ENCODE measurements around the gene PLXNB2. TPM values are rescaled to one million over a fixed set of nuclear protein-coding genes. Genes with fewer than 3 reads are reported as not detected.

Gene PLXNB2
- total RNA-seq, 3 donors from 2014 or later: 232 to 318 (median 250) TPM

- DNase-seq: no peak
- H3K4me1 ChIP-seq (ENCODE audit: low read depth): no peaks in the 10 kb centered on the region
- no peak for ATAC-seq
- H3K9me3 ChIP-seq: no peaks in the 10 kb centered on the region
- no peak for TF ChIP-seq CTCF (IDR thresholded peaks at IDR 0.05)
- intact Hi-C loops (cut with DNase I, micrococcal nuclease): no loop called here
- H3K4me3 ChIP-seq: no peak overlapping the region
- no peaks in the 10 kb centered on the region for H3K36me3 ChIP-seq (ENCODE audit: low read depth)
Observed at GRCh38 chr22:50226875-50227165, 80.6 kb downstream of the PLXNB2 start.

GRCh38 chr22:50226063-50226874, 81.2 kb downstream of the PLXNB2 start:
- no peak for TF ChIP-seq CTCF (IDR thresholded peaks at IDR 0.05)
- H3K4me1 ChIP-seq (ENCODE audit: low read depth): no peaks in the 10 kb centered on the region
- no peak for ATAC-seq
- no peak for DNase-seq
- no peak overlapping the region for H3K4me3 ChIP-seq
- H3K9me3 ChIP-seq: no peaks in the 10 kb centered on the region
- intact Hi-C loops (cut with DNase I, micrococcal nuclease): no loop called here
- no peaks in the 10 kb centered on the region for H3K36me3 ChIP-seq (ENCODE audit: low read depth)

GRCh38 chr22:50225200-50225969, 82.1 kb downstream of the PLXNB2 start:
- DNase-seq (no peak), ATAC-seq (peak; percentile 13)
- Histone ChIP-seq H3K4me1 (ENCODE audit: low read depth) (no peaks in the 10 kb centered on the region), H3K4me3 (no peak overlapping the region), H3K36me3 (ENCODE audit: low read depth) (no peaks in the 10 kb centered on the region), H3K9me3 (no peaks in the 10 kb centered on the region)
- TF ChIP-seq CTCF (IDR thresholded peaks at IDR 0.05): no peak
- intact Hi-C loops (cut with DNase I, micrococcal nuclease): no loop called here

Other genes starting within 250 kb of the PLXNB2 start
- gene TTLL8, start 249.3 kb downstream of the PLXNB2 start, total RNA-seq: not detected
- gene MLC1, start 222.2 kb downstream of the PLXNB2 start, total RNA-seq: under 1 TPM in 1 of 3 donors, not detected in 2; 0.16 TPM
- gene MOV10L1, start 217.6 kb downstream of the PLXNB2 start, total RNA-seq: 1 to 10 TPM in 1 of 3 donors, under 1 TPM in 2; 0.29 to 1.0 (median 0.49) TPM
- gene PANX2, start 136.9 kb downstream of the PLXNB2 start, total RNA-seq: under 1 TPM in 1 of 3 donors, not detected in 2; 0.44 TPM
- 10 to 100 TPM; 36.8 to 52.6 (median 42.7) TPM for gene TRABD, start 121.7 kb downstream of the PLXNB2 start, total RNA-seq
- 10 to 100 TPM; 21.5 to 23.8 (median 23.1) TPM for gene SELENOO, start 106.6 kb downstream of the PLXNB2 start, total RNA-seq
- 10 to 100 TPM; 34.5 to 41.6 (median 40.5) TPM for gene TUBGCP6, start 62.6 kb downstream of the PLXNB2 start, total RNA-seq
- 10 to 100 TPM; 39.5 to 66.3 (median 47.8) TPM for gene HDAC10, start 56.4 kb downstream of the PLXNB2 start, total RNA-seq
- 1 to 10 TPM; 2.3 to 6.5 (median 5.2) TPM for gene MAPK12, start 46.0 kb downstream of the PLXNB2 start, total RNA-seq
- gene MAPK11, start 37.3 kb downstream of the PLXNB2 start, total RNA-seq: 1 to 10 TPM; 1.8 to 4.3 (median 3.2) TPM
- gene DENND6B, start 19.4 kb upstream of the PLXNB2 start, total RNA-seq: 1 to 10 TPM; 2.8 to 6.3 (median 5.2) TPM
- 10 to 100 TPM; 54.3 to 61.7 (median 58.8) TPM for gene PPP6R2, start 35.7 kb upstream of the PLXNB2 start, total RNA-seq
- 10 to 100 TPM; 76.1 to 91.9 (median 84.3) TPM for gene SBF1, start 167.4 kb upstream of the PLXNB2 start, total RNA-seq
- gene ADM2, start 173.9 kb upstream of the PLXNB2 start, total RNA-seq: 1 to 10 TPM in 2 of 3 donors, under 1 TPM in 1; 0.95 to 3.9 (median 1.4) TPM
- not detected for gene MIOX, start 179.2 kb upstream of the PLXNB2 start, total RNA-seq
- gene LMF2, start 200.1 kb upstream of the PLXNB2 start, total RNA-seq: 10 to 100 TPM; 57.8 to 66.4 (median 60.7) TPM
- 10 to 100 TPM; 32.1 to 41.2 (median 34.0) TPM for gene NCAPH2, start 200.6 kb upstream of the PLXNB2 start, total RNA-seq
- 10 to 100 TPM in 1 of 3 donors, 1 to 10 TPM in 1, not detected in 1; 5.4 to 14.6 TPM for gene SCO2, start 218.0 kb upstream of the PLXNB2 start, total RNA-seq
- gene TYMP, start 222.4 kb upstream of the PLXNB2 start, total RNA-seq: 10 to 100 TPM; 27.7 to 88.7 (median 34.8) TPM
- 1 to 10 TPM in 1 of 3 donors, under 1 TPM in 1, not detected in 1; 0.55 to 1.7 TPM for gene KLHDC7B, start 238.3 kb upstream of the PLXNB2 start, total RNA-seq

All from mucosa of descending colon (tissue), 3 donors.